B cell (primary cell): ENCODE data around the gene SP9. TPM values are rescaled to one million over a fixed set of nuclear protein-coding genes. Genes with fewer than 3 reads are reported as not detected.
A peak's percentile ranks its signal among the peaks of the same experiment; 100 is the strongest.

Experiments used
- ATAC-seq: fragments of 200-7000 bp; cut with Tn5 transposase; one replicate; pipeline ENCODE4 v1.10.0; 2021; ENCODE audit warnings: low read depth, mild to moderate bottlenecking, moderate number of reproducible peaks, moderate library complexity
- CTCF ChIA-PET: fragments of 350-600 bp; sonication (Branson Sonifier 250); formaldehyde crosslinking; loops from one replicate; lab custom pipeline; 2021; ENCODE audit warnings: antibody characterized with exemption, inconsistent platforms; lab: Charles Lee
- POLR2A ChIA-PET: fragments of 350-600 bp; sonication (Branson Sonifier 250); formaldehyde crosslinking; loops from one replicate; lab custom pipeline; 2021; ENCODE audit warnings: antibody characterized with exemption; lab: Charles Lee
- DNase-seq: peaks from one replicate; pipeline ENCODE4 v3.0.0; 2013
- H2AFZ ChIP-seq: 2 replicates; pipeline ENCODE4 v1.6.1; 2012; ENCODE audit warnings: mild to moderate bottlenecking, low read depth, low read length; ENCODE audit not compliant: insufficient read depth, poor library complexity, severe bottlenecking
- H3K27ac ChIP-seq, 2 donors: 1 replicate in 1 of 2; 2 replicates in 1 of 2; pipeline ENCODE4 v1.5.1; 2012 to 2013; ENCODE audit warnings: low read length in 2 of 2, mild to moderate bottlenecking in 2 of 2, moderate library complexity in 1 of 2
- H3K27me3 ChIP-seq, 4 experiments: fragments of 200-600 bp in 1 of 4; sonication (generic) in 1 of 4; replicated peaks in 1 of 4; 1 replicate in 2 of 4; 2 replicates in 2 of 4; pipeline versions ENCODE4 v1.6.1 to v1.7.0; 2013 to 2016; ENCODE audit warnings: low read length in 3 of 4, mild to moderate bottlenecking in 2 of 4, mixed read lengths in 1 of 4, moderate library complexity in 1 of 4; ENCODE audit not compliant: insufficient read depth in 4 of 4, control insufficient read depth in 3 of 4; ENCODE audit errors: control extremely low read depth in 1 of 4
- H3K36me3 ChIP-seq, 2 experiments: replicated peaks in 1 of 2; 1 replicate in 1 of 2; 2 replicates in 1 of 2; pipeline versions ENCODE4 v1.6.1 to v1.7.1; 2013; ENCODE audit warnings: low read length in 1 of 2; ENCODE audit not compliant: insufficient read depth in 2 of 2, control insufficient read depth in 1 of 2; ENCODE audit errors: control extremely low read depth in 1 of 2, extremely low read depth in 1 of 2
- H3K4me1 ChIP-seq, 2 donors: fragments of 200-600 bp in 1 of 2; sonication (generic) in 1 of 2; 1 replicate in 1 of 2; 2 replicates in 1 of 2; pipeline versions ENCODE4 v1.5.1 to v1.6.1; 2013 to 2017; ENCODE audit warnings: low read length in 2 of 2; ENCODE audit not compliant: control insufficient read depth in 2 of 2, insufficient read depth in 2 of 2
- H3K4me2 ChIP-seq: replicated peaks from 2 replicates; pipeline ENCODE3; 2012; ENCODE audit warnings: mild to moderate bottlenecking, low read depth, low read length; ENCODE audit not compliant: poor library complexity, severe bottlenecking
- H3K4me3 ChIP-seq, 5 experiments: fragments of 200-600 bp in 1 of 5; sonication (generic) in 1 of 5; 1 replicate in 3 of 5; 2 replicates in 2 of 5; pipeline versions ENCODE4 v1.5.1 to v1.7.0; 2011 to 2016; ENCODE audit warnings: low read length in 4 of 5, mild to moderate bottlenecking in 4 of 5, low read depth in 2 of 5, control low read depth in 1 of 5, moderate library complexity in 1 of 5; ENCODE audit not compliant: insufficient read depth in 1 of 5; ENCODE audit errors: control extremely low read depth in 1 of 5, extremely low read depth in 1 of 5
- H3K79me2 ChIP-seq: fragments of 200-600 bp; sonication (generic); one replicate; pipeline ENCODE4 v1.6.0; 2016; ENCODE audit warnings: low read length; ENCODE audit not compliant: control insufficient read depth, insufficient read depth
- H3K9ac ChIP-seq: fragments of 200-600 bp; sonication (generic); 2 replicates; pipeline ENCODE4 v1.6.1; 2017; ENCODE audit warnings: mild to moderate bottlenecking, low read length, moderate library complexity
- H3K9me3 ChIP-seq, 3 donors: one replicate each; pipeline versions ENCODE4 v1.6.1 to v1.7.1; 2013; ENCODE audit warnings: low read length in 2 of 3; ENCODE audit not compliant: control insufficient read depth in 2 of 3, insufficient read depth in 1 of 3; ENCODE audit errors: control extremely low read depth in 1 of 3
- H4K20me1 ChIP-seq: 2 replicates; pipeline ENCODE4 v1.6.0; 2012; ENCODE audit warnings: mild to moderate bottlenecking, low read length; ENCODE audit not compliant: insufficient read depth, control insufficient read depth, poor library complexity, severe bottlenecking
- H3K27ac Mint-ChIP-seq: one replicate; pipeline ENCODE4 v1.8.0; 2021; ENCODE audit warnings: mixed read lengths
- H3K27me3 Mint-ChIP-seq: one replicate; pipeline ENCODE4 v1.8.0; 2021; ENCODE audit warnings: mixed read lengths
- H3K4me1 Mint-ChIP-seq: one replicate; pipeline ENCODE4 v1.8.0; 2021; ENCODE audit warnings: mixed read lengths
- H3K4me3 Mint-ChIP-seq: one replicate; pipeline ENCODE4 v1.8.0; 2021; ENCODE audit warnings: mixed read lengths
- H3K9me3 Mint-ChIP-seq: one replicate; pipeline ENCODE4 v1.8.0; 2022; ENCODE audit warnings: mixed read lengths; ENCODE audit not compliant: insufficient read depth
- EZH2 ChIP-seq: IDR thresholded peaks from 2 replicates; pipeline ENCODE4 v1.6.1; 2012; ENCODE audit warnings: borderline replicate concordance, low read depth, mild to moderate bottlenecking, moderate library complexity, low read length; ENCODE audit not compliant: insufficient read depth, poor library complexity, severe bottlenecking
- WGBS: methylation state at CpG from one replicate; pipeline ENCODE4 v1.1.5; 2013; ENCODE audit warnings: missing lambda C conversion rate; ENCODE audit not compliant: insufficient coverage; 5-methylcytosine and 5-hydroxymethylcytosine counted together
- intact Hi-C: fragments of 100-400 bp; cut with micrococcal nuclease; formaldehyde crosslinking; loops from one replicate; pipeline ENCODE4 v1.10.0; 2022
- polyA plus RNA-seq: library from polyadenylated mRNA; depleted of rRNA; stranded (reverse); fragments of >200 nt; gene quantifications from 2 replicates; pipeline ENCODE4 v1.2.3, GENCODE V29; 2012
- total RNA-seq, 2 donors: library from RNA; stranded (reverse); fragments of 120-200 nt in 1 of 2; gene quantifications; 1 replicate in 1 of 2; 2 replicates in 1 of 2; pipeline versions ENCODE4 v1.2.3 to v1.2.4, GENCODE V29; 2013 to 2022
- TF ChIP-seq, protein P1 (sequence below): fragments of 200-600 bp; IDR thresholded peaks from one replicate; pipeline ENCODE4 v1.8.0; 2022; ENCODE audit warnings: antibody characterized with exemption, mild to moderate bottlenecking

The SP9 gene
- total and polyA plus RNA-seq, 2 donors (not counting 1 experiment from before 2014, with no cell fraction given) = not detected

DNA sequence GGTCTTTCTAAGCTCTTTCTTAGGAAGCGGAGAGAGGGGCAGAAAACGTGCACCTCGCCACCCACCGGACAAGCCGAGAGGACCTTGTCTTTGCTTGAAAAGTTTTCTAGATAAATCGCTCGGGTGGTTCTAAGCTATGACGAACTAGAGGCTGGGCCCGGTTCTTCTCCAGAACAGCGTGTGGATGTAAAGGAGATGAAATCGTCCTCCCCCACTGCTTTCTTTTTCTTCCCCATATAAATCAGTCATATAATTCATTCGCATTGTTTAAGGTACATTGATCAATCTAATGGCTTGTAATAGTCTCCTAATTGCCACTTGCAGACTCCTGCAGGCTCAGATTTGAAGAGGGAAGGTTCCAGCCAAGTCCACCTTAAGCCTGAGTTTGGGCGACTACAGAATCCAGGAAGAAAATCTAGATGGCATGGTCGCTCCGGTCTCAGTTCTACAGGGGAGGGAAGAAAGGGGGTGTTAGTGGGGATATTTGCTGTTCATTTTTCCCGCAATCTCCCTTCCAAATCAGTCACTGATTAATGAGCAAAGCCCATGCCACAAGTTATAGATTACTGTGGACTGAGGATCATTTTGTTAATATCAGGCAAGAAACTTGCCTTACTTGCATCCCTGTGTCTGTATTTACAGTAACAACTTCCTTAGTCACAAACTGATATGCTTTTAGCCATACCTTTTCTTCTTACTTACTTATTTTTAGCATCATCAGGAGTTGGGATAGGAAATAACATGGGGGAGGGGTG lies 5.6 kb upstream of the SP9 start:
- intact Hi-C loops = no loop called here
- no peak for ATAC-seq
- H3K4me1 Mint-ChIP-seq = peaks cover 41% of the 10 kb centered on the region
- H3K4me2 ChIP-seq = peak overlapping the region; percentile 2
- no peak overlapping the region for H3K27ac Mint-ChIP-seq
- H3K27me3 ChIP-seq = peaks cover 7 to 93% (median 79%) of the 10 kb centered on the region in 4 experiments
- H4K20me1 ChIP-seq = peaks cover 4% of the 10 kb centered on the region
- H3K4me3 ChIP-seq = peak overlapping the region in 1 of 5 experiments; percentile 11
- CTCF ChIA-PET = interaction anchor here (1.1 to 1.9 kb wide), 4 partner anchors 12 to 926 kb away, joined by 3 to 9 read pairs (median 7); no protein-coding TSS in a partner anchor
- H3K79me2 ChIP-seq = no peaks in the 10 kb centered on the region
- H3K4me1 ChIP-seq = peaks cover 53 to 64% of the 10 kb centered on the region in 2 donors
- H3K36me3 ChIP-seq = no peaks in the 10 kb centered on the region
- DNase-seq = peak; percentile 13
- peaks cover 2% of the 10 kb centered on the region for H3K9me3 Mint-ChIP-seq
- H3K27ac ChIP-seq = no peak overlapping the region
- H3K4me3 Mint-ChIP-seq = peak overlapping the region; percentile 59
- H3K27me3 Mint-ChIP-seq = peaks cover 83% of the 10 kb centered on the region
- no peak overlapping the region for H3K9ac ChIP-seq
- 11% methylated on average over 5 of the region's 16 CpGs for WGBS
- TF ChIP-seq, protein P1, sequence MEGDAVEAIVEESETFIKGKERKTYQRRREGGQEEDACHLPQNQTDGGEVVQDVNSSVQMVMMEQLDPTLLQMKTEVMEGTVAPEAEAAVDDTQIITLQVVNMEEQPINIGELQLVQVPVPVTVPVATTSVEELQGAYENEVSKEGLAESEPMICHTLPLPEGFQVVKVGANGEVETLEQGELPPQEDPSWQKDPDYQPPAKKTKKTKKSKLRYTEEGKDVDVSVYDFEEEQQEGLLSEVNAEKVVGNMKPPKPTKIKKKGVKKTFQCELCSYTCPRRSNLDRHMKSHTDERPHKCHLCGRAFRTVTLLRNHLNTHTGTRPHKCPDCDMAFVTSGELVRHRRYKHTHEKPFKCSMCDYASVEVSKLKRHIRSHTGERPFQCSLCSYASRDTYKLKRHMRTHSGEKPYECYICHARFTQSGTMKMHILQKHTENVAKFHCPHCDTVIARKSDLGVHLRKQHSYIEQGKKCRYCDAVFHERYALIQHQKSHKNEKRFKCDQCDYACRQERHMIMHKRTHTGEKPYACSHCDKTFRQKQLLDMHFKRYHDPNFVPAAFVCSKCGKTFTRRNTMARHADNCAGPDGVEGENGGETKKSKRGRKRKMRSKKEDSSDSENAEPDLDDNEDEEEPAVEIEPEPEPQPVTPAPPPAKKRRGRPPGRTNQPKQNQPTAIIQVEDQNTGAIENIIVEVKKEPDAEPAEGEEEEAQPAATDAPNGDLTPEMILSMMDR = no peak
- TF ChIP-seq EZH2 = peak; percentile 45
- H2AFZ ChIP-seq = no peak overlapping the region
- POLR2A ChIA-PET = interaction anchor here (1.1 kb wide), 1 partner anchor 8 kb away, joined by 4 read pairs; no protein-coding TSS in a partner anchor
- peaks cover 0 to 61% (median 4%) of the 10 kb centered on the region in 3 donors for H3K9me3 ChIP-seq
